H1 (cell line): ENCODE data around the gene FGF2. TPM values are rescaled to one million over a fixed set of nuclear protein-coding genes. Genes with fewer than 3 reads are reported as not detected.

Source experiments
- CTCF ChIA-PET: fragments of 300-600 bp; sonication (Branson Sonifier 250); formaldehyde crosslinking; loops from one replicate; lab custom pipeline; 2021; ENCODE audit not compliant: partially characterized antibody; lab: Charles Lee
- POLR2A ChIA-PET: fragments of 300-600 bp; sonication (Branson Sonifier 250); formaldehyde crosslinking; loops from one replicate; lab custom pipeline; 2021; ENCODE audit warnings: inconsistent platforms; ENCODE audit not compliant: partially characterized antibody; lab: Charles Lee
- DNase-seq, 2 experiments: peaks; one replicate each; pipeline versions ENCODE4 v3.0.0 to v3.0.0-alpha.2; 2010 to 2022; ENCODE audit warnings: low spot score in 2 of 2, low read depth in 1 of 2, mixed read lengths in 1 of 2
- FAIRE-seq: peaks from 2 replicates; lab custom pipeline; 2011; peaks lifted over from hg19 to GRCh38; lab: Jason Lieb, UNC
- H2AFZ ChIP-seq: 2 replicates; pipeline ENCODE4 v1.8.1; 2012; ENCODE audit warnings: low read length, inconsistent platforms
- H2AK5ac ChIP-seq: 2 replicates; pipeline ENCODE4 v1.6.1; 2013; ENCODE audit warnings: low read depth, low read length
- H2BK120ac ChIP-seq: replicated peaks from 2 replicates; pipeline ENCODE3; 2013; ENCODE audit warnings: low read depth, low read length, inconsistent platforms
- H2BK12ac ChIP-seq: 2 replicates; pipeline ENCODE4 v1.6.1; 2013; ENCODE audit warnings: low read depth, low read length
- H2BK15ac ChIP-seq: 2 replicates; pipeline ENCODE4 v1.6.1; 2013; ENCODE audit warnings: low read length
- H2BK20ac ChIP-seq: 2 replicates; pipeline ENCODE4 v1.6.1; 2013; ENCODE audit warnings: low read length
- H2BK5ac ChIP-seq: 2 replicates; pipeline ENCODE4 v1.6.1; 2013; ENCODE audit warnings: low read depth, low read length
- H3K14ac ChIP-seq: 2 replicates; pipeline ENCODE4 v1.6.1; 2013; ENCODE audit warnings: inconsistent platforms; ENCODE audit not compliant: insufficient read length
- H3K18ac ChIP-seq: 2 replicates; pipeline ENCODE4 v1.6.1; 2013; ENCODE audit warnings: low read length; ENCODE audit errors: extremely low read depth
- H3K23ac ChIP-seq: 2 replicates; pipeline ENCODE4 v1.6.1; 2013; ENCODE audit warnings: inconsistent platforms; ENCODE audit not compliant: insufficient read length
- H3K23me2 ChIP-seq: 2 replicates; pipeline ENCODE4 v1.6.1; 2013; ENCODE audit warnings: low read depth, low read length
- H3K27ac ChIP-seq: 2 replicates; pipeline ENCODE4 v1.6.1; 2011; ENCODE audit warnings: low read depth, low read length, inconsistent platforms
- H3K27me3 ChIP-seq, 4 experiments: replicated peaks in 1 of 4; 1 replicate in 1 of 4; 2 replicates in 3 of 4; pipeline versions ENCODE4 v1.6.1 to v1.8.1; 2011 to 2013; ENCODE audit warnings: low read length in 3 of 4, mild to moderate bottlenecking in 3 of 4, inconsistent platforms in 2 of 4, mixed read lengths in 2 of 4, moderate library complexity in 1 of 4; ENCODE audit not compliant: control insufficient read depth in 3 of 4, insufficient read depth in 3 of 4; ENCODE audit errors: extremely low read depth in 1 of 4
- H3K36me3 ChIP-seq, 4 experiments: 2 replicates each; pipeline versions ENCODE4 v1.6.1 to v1.8.1; 2011 to 2013; ENCODE audit warnings: mild to moderate bottlenecking in 4 of 4, low read length in 3 of 4, moderate library complexity in 2 of 4, control low read depth in 1 of 4, inconsistent platforms in 1 of 4; ENCODE audit not compliant: insufficient read depth in 4 of 4, control insufficient read depth in 2 of 4
- H3K4ac ChIP-seq: replicated peaks from 2 replicates; pipeline ENCODE3; 2013; ENCODE audit warnings: low read length, low read depth, mixed read lengths, inconsistent platforms; ENCODE audit not compliant: insufficient read length
- H3K4me1 ChIP-seq, 4 experiments: replicated peaks in 1 of 4; 1 replicate in 1 of 4; 2 replicates in 3 of 4; pipeline versions ENCODE4 v1.6.1 to v1.8.1; 2011 to 2013; ENCODE audit warnings: low read length in 3 of 4, inconsistent platforms in 2 of 4, mixed read lengths in 1 of 4; ENCODE audit not compliant: insufficient read depth in 4 of 4, control insufficient read depth in 3 of 4
- H3K4me2 ChIP-seq, 2 experiments: 2 replicates each; pipeline versions ENCODE4 v1.6.1 to v1.8.1; 2011 to 2013; ENCODE audit warnings: low read depth in 2 of 2, low read length in 2 of 2, control low read depth in 1 of 2, inconsistent platforms in 1 of 2, mild to moderate bottlenecking in 1 of 2; ENCODE audit not compliant: insufficient read depth in 1 of 2
- H3K4me3 ChIP-seq, 4 experiments: fragments of 200-600, 300-600 bp in 1 of 4; sonication (generic), shearing (Covaris generic), sonication (Bioruptor Twin) in 1 of 4; 2 replicates each; pipeline versions ENCODE4 v1.5.1 to v1.8.1; 2011 to 2016; ENCODE audit warnings: low read length in 4 of 4, low read depth in 3 of 4, control low read depth in 2 of 4, inconsistent platforms in 2 of 4, mild to moderate bottlenecking in 2 of 4, mixed read lengths in 1 of 4, moderate library complexity in 1 of 4; ENCODE audit not compliant: insufficient read depth in 2 of 4; ENCODE audit errors: extremely low read depth in 1 of 4
- H3K56ac ChIP-seq: replicated peaks from 2 replicates; pipeline ENCODE3; 2013; ENCODE audit warnings: low read depth, mild to moderate bottlenecking, mixed read lengths, low read length, inconsistent platforms; ENCODE audit not compliant: insufficient read length
- H3K79me1 ChIP-seq: 2 replicates; pipeline ENCODE4 v1.6.1; 2013; ENCODE audit warnings: low read depth, low read length, control low read depth
- H3K79me2 ChIP-seq, 2 experiments: 2 replicates each; pipeline versions ENCODE4 v1.6.1 to v1.8.1; 2012 to 2013; ENCODE audit warnings: low read length in 2 of 2, mild to moderate bottlenecking in 2 of 2, inconsistent platforms in 1 of 2; ENCODE audit not compliant: insufficient read depth in 2 of 2, control insufficient read depth in 1 of 2
- H3K9ac ChIP-seq, 4 experiments: replicated peaks in 1 of 4; 1 replicate in 1 of 4; 2 replicates in 3 of 4; pipeline versions ENCODE4 v1.6.1 to v1.8.1; 2011 to 2013; ENCODE audit warnings: low read depth in 3 of 4, low read length in 3 of 4, control low read depth in 2 of 4, mild to moderate bottlenecking in 2 of 4, moderate library complexity in 2 of 4, inconsistent platforms in 1 of 4; ENCODE audit errors: extremely low read depth in 1 of 4
- H3K9me3 ChIP-seq, 2 experiments: 2 replicates each; pipeline versions ENCODE4 v1.6.1 to v1.8.1; 2012 to 2013; ENCODE audit warnings: mild to moderate bottlenecking in 2 of 2, moderate library complexity in 2 of 2, control low read depth in 1 of 2, inconsistent platforms in 1 of 2, low read depth in 1 of 2, low read length in 1 of 2, mixed read lengths in 1 of 2; ENCODE audit not compliant: insufficient read depth in 2 of 2
- H4K20me1 ChIP-seq, 2 experiments: replicated peaks in 1 of 2; 2 replicates each; pipeline versions ENCODE3 to v1.8.1; 2011 to 2013; ENCODE audit warnings: inconsistent platforms in 2 of 2, low read length in 2 of 2, mild to moderate bottlenecking in 1 of 2; ENCODE audit not compliant: insufficient read depth in 2 of 2, control insufficient read depth in 1 of 2
- H4K5ac ChIP-seq: 2 replicates; pipeline ENCODE4 v1.6.1; 2013; ENCODE audit warnings: low read length, low read depth, mixed read lengths, inconsistent platforms; ENCODE audit not compliant: insufficient read length
- H4K8ac ChIP-seq: 2 replicates; pipeline ENCODE4 v1.8.0; 2013; ENCODE audit warnings: mild to moderate bottlenecking, moderate library complexity, low read length, inconsistent platforms; ENCODE audit not compliant: insufficient read depth; ENCODE audit errors: extremely low read depth
- H4K91ac ChIP-seq: replicated peaks from 2 replicates; pipeline ENCODE3; 2013; ENCODE audit warnings: low read length, mixed read lengths, inconsistent platforms; ENCODE audit not compliant: insufficient read length
- CBX5 ChIP-seq: fragments of 300-800, 300-1000 bp; sonication (generic); IDR thresholded peaks from 2 replicates; pipeline ENCODE4 v1.7.1; 2016; ENCODE audit warnings: antibody characterized with exemption, low read length, low read depth
- CBX8 ChIP-seq: fragments of 300-800, 300-1000 bp; sonication (generic); IDR thresholded peaks from 2 replicates; pipeline ENCODE4 v1.7.1; 2016; ENCODE audit warnings: low read depth, low read length, borderline replicate concordance
- CTBP2 ChIP-seq: IDR thresholded peaks from 2 replicates; pipeline ENCODE4 v1.7.0; 2011; ENCODE audit warnings: borderline replicate concordance, mild to moderate bottlenecking, moderate library complexity, mixed read lengths, low read length; ENCODE audit not compliant: insufficient read depth, insufficient read length
- EGR1 ChIP-seq: IDR thresholded peaks from 2 replicates; pipeline ENCODE4 v1.6.1; 2011; ENCODE audit warnings: low read depth, low read length, borderline replicate concordance
- KDM4A ChIP-seq: IDR thresholded peaks from one replicate; pipeline ENCODE4 v1.7.1; 2012; ENCODE audit warnings: low read depth, mild to moderate bottlenecking, moderate library complexity, low read length, inconsistent platforms; ENCODE audit not compliant: severe bottlenecking
- NANOG ChIP-seq: IDR thresholded peaks from 2 replicates; pipeline ENCODE4 v1.6.1; 2011; ENCODE audit warnings: low read length, low read depth, mild to moderate bottlenecking, inconsistent platforms; ENCODE audit not compliant: insufficient read depth, poor library complexity, severe bottlenecking
- POU5F1 ChIP-seq: IDR thresholded peaks from 2 replicates; pipeline ENCODE4 v1.6.1; 2011; ENCODE audit warnings: low read depth, mild to moderate bottlenecking, low read length, moderate library complexity
- RAD21 ChIP-seq, 2 experiments: IDR thresholded peaks in 1 of 2; conservative IDR thresholded peaks in 1 of 2; 2 replicates each; pipeline ENCODE4 v1.6.1; 2011; ENCODE audit warnings: low read depth in 2 of 2, low read length in 2 of 2, improper control_type of control experiment in 1 of 2, inconsistent platforms in 1 of 2, mild to moderate bottlenecking in 1 of 2, moderate library complexity in 1 of 2
- RBBP5 ChIP-seq: IDR thresholded peaks from 2 replicates; pipeline ENCODE4 v1.7.1; 2012; ENCODE audit warnings: low read depth, mild to moderate bottlenecking, inconsistent platforms, low read length, moderate library complexity, borderline replicate concordance
- SIN3A ChIP-seq, 2 experiments: IDR thresholded peaks in 1 of 2; conservative IDR thresholded peaks in 1 of 2; 2 replicates each; pipeline ENCODE4 v1.6.1; 2011 to 2012; ENCODE audit warnings: low read length in 2 of 2, improper control_type of control experiment in 1 of 2, low read depth in 1 of 2, mild to moderate bottlenecking in 1 of 2
- SIX5 ChIP-seq: IDR thresholded peaks from 2 replicates; pipeline ENCODE4 v1.6.1; 2011; ENCODE audit warnings: mild to moderate bottlenecking, low read depth, low read length
- SRF ChIP-seq: IDR thresholded peaks from 2 replicates; pipeline ENCODE4 v1.6.1; 2011; ENCODE audit warnings: mild to moderate bottlenecking, low read depth, low read length, moderate library complexity
- TEAD4 ChIP-seq: IDR thresholded peaks from 2 replicates; pipeline ENCODE4 v1.6.1; 2012; ENCODE audit warnings: low read depth, low read length, inconsistent platforms, mixed read lengths
- YY1 ChIP-seq: IDR thresholded peaks from 2 replicates; pipeline ENCODE4 v1.6.1; 2011; ENCODE audit warnings: low read depth, mild to moderate bottlenecking, low read length
- WGBS, 2 experiments: shearing (Covaris generic) in 1 of 2; methylation state at CpG; one replicate each; pipeline versions ENCODE4 v1.1.6 to v1.1.7; 2013 to 2015; ENCODE audit warnings: low lambda C conversion rate in 2 of 2, mixed read lengths in 2 of 2, inconsistent platforms in 1 of 2, low coverage in 1 of 2, missing lambda C conversion rate in 1 of 2; ENCODE audit not compliant: insufficient replicate concordance in 2 of 2, insufficient coverage in 1 of 2, insufficient read length in 1 of 2; ENCODE audit errors: extremely low coverage in 1 of 2, missing lambda C conversion rate in 1 of 2; 5-methylcytosine and 5-hydroxymethylcytosine counted together
- polyA plus RNA-seq, 7 experiments: library from polyadenylated mRNA; depleted of rRNA in 3 of 7; stranded (reverse) in 5 of 7; unstranded in 2 of 7; fragments of >200 nt in 5 of 7; fragments of 200-250 nt in 2 of 7; gene quantifications; 1 replicate in 5 of 7; 2 replicates in 1 of 7; 4 replicates in 1 of 7; pipeline versions ENCODE4 v1.2.1 to v1.2.3, GENCODE V29; 2011 to 2013; ENCODE audit warnings: missing spikeins in 2 of 7, mixed read lengths in 2 of 7
- total RNA-seq: library from RNA; stranded (reverse); fragmentation: NEBNext Ultra II Directional; extraction: Animal tissue kit (Norgen Biotek cat#: 25700); gene quantifications from 2 replicates; pipeline ENCODE4 v1.2.1, GENCODE V29; 2021

The FGF2 gene
- total and polyA plus RNA-seq, 2 of the 8 experiments (the other 6 are each of a cell fraction or from before 2014, with no cell fraction given): 23.4 to 145 TPM

GRCh38 chr4:122815248-122815647 lies 11.4 kb upstream of the FGF2 start:
- Histone ChIP-seq H3K9me3 (peaks cover 6 to 17% of the 10 kb centered on the region in 2 experiments; a peak in 3 of 4 replicates), H3K18ac (no peak overlapping the region), H4K5ac (no peak overlapping the region), H2BK120ac (no peak overlapping the region), H2BK12ac (no peak overlapping the region), H4K20me1 (no peaks in the 10 kb centered on the region), H3K14ac (no peak overlapping the region), H2AFZ (no peak overlapping the region), H4K8ac (no peak overlapping the region), H3K4ac (no peak overlapping the region), H3K4me3 (no peak overlapping the region), H3K27me3 (no peaks in the 10 kb centered on the region), H3K9ac (no peak overlapping the region), H3K79me2 (no peaks in the 10 kb centered on the region), H2BK20ac (no peak overlapping the region), H2BK5ac (no peak overlapping the region), H3K23me2 (no peaks in the 10 kb centered on the region), H3K4me2 (no peak overlapping the region), H3K36me3 (no peaks in the 10 kb centered on the region), H2AK5ac (no peak overlapping the region), H3K4me1 (no peaks in the 10 kb centered on the region), H3K56ac (no peak overlapping the region), H4K91ac (no peak overlapping the region), H2BK15ac (no peak overlapping the region), H3K27ac (no peak overlapping the region), H3K79me1 (no peaks in the 10 kb centered on the region), H3K23ac (no peak overlapping the region)
- POLR2A ChIA-PET: interaction anchor here (1.0 kb wide), 1 partner anchor 13 kb away, joined by 3 read pairs; no protein-coding TSS in a partner anchor
- 94% methylated on average over 6 of the region's 6 CpGs; no CpG with 5 or more reads in 1 of the 2 experiments for WGBS, 2 experiments
- FAIRE-seq: no peak
- DNase-seq: no peak
- TF ChIP-seq CTBP2 (no peak), SRF (no peak), RBBP5 (no peak), RAD21 (IDR thresholded peaks at IDR 0.05 in 1 of 2, conservative IDR thresholded peaks at IDR 0.05 in 1 of 2; ENCODE audit: low read depth in 2 of 2, low read length in 2 of 2) (no peak), CBX8 (no peak), KDM4A (no peak), YY1 (no peak), EGR1 (no peak), NANOG (no peak), CBX5 (no peak), SIX5 (no peak), TEAD4 (no peak), POU5F1 (no peak), SIN3A (conservative IDR thresholded peaks at IDR 0.05 in 1 of 2, IDR thresholded peaks at IDR 0.05 in 1 of 2; ENCODE audit: low read depth in 1 of 2, low read length in 2 of 2) (no peak)
- CTCF ChIA-PET: interaction anchor here (0.9 to 1.2 kb wide), 2 partner anchors 28 to 35 kb away, joined by 3 read pairs; no protein-coding TSS in a partner anchor
